GM12874 (cell line): ENCODE results near the gene NOTUM.

Experiments
- CTCF ChIP-seq: IDR thresholded peaks from 2 replicates; pipeline ENCODE4 v1.5.1; 2011; ENCODE audit warnings: low read depth, mild to moderate bottlenecking, control low read depth, low read length, moderate library complexity; ENCODE audit not compliant: insufficient read depth

Gene NOTUM

DNA sequence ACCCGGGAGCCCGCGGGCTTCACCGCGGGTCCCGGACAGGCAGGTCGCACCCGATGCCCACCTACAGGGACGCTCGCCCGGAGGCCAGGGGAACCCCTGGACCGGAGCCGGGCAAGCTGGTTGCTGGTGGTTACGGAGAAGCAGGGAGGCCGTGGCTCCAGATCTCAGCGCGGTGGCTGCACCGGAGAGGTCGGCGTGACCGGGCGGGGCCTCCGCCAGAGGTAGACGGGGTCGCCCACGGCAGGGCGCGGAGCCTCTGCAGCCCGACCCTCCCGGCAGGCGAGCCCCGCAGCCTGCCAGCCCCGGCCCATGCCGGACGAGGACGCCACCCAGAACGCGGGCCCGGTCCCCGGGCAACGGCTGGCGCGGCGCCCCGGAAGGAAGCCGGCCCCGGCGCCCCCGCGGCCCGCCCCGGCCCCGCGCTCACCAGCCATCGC, 50.1 kb downstream of the NOTUM start:
- no peak for TF ChIP-seq CTCF

DNA sequence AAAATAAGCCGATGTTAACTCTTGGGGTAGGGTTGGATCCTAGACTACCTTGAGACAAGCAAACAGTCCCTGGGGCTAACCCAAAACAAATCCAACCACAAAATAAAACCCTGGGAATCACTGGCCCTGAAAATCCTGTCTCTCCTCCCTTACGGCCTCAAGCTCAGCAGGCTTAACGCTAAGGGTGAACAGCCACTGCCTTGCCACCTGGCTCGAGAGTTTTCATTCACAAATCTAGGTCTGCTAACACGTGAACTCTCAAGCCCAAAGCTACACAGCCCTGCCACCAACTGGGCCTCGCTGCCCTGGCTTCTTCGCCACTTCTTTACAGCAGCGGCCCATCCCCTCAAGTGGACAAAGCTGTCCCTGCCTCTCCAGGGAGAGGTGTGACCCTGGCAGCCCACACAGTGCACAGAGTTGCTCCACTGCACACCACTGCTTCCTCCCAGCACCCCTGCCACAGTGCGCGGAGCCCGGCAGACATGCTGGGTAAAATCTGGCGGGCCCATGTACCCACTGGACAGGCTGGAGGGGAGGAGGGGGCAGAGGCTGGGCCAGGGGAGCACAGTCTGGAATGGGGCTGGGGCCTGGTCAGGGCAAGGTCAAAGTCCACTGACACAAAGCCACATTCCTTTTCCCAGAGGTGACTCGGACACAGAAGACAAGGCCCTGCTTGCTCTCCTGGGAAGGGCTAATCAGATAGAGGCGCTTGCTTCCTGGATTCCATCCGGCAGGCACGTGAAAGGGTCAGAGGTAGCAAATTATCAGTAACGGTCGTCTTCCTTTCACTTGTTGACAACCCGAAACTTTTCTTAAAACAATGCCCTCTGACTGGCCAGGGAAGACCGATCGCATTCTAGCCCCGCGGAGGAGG, 50.8 kb downstream of the NOTUM start:
- no peak for TF ChIP-seq CTCF

DNA sequence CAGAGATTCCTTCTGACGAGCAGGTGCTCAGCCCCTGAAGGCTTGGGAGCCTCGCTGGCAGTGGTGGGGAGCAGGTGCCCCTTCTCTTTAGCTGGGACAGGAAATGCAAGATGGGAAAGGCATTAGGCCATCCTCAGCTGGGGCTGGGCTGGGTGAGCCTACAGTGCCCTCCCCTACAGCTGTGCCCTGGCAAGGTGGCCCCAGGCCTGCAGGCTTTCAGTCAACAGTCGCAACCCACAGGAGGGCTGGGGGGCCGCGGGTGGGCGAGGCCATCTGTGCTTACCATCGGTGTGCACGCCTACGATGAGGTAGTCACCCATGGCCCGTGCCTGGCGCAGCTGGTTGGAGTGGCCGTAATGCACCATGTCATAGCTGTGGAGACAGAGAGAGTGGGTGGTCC, 51.8 kb downstream of the NOTUM start:
- no peak for TF ChIP-seq CTCF

DNA sequence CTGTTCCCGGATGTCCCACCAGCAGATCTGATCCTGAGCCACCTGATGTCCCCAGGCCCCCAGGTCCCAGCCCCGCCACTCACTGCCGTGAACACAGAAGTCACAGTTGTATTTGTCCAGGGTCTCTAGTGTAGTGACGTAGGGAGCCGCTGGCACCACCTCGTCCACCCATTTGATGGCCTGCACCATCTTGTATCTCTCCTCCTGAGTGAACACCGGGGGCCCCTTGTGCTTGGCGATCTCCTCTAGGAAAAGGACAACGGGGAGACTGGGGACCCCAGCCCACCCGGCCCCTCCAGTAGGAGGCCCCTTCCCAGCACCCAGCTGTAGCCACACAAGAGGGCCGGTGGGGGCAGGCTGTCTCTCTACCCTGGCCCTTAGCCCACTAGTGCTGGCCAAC, 52.2 kb downstream of the NOTUM start:
- no peak for TF ChIP-seq CTCF

DNA sequence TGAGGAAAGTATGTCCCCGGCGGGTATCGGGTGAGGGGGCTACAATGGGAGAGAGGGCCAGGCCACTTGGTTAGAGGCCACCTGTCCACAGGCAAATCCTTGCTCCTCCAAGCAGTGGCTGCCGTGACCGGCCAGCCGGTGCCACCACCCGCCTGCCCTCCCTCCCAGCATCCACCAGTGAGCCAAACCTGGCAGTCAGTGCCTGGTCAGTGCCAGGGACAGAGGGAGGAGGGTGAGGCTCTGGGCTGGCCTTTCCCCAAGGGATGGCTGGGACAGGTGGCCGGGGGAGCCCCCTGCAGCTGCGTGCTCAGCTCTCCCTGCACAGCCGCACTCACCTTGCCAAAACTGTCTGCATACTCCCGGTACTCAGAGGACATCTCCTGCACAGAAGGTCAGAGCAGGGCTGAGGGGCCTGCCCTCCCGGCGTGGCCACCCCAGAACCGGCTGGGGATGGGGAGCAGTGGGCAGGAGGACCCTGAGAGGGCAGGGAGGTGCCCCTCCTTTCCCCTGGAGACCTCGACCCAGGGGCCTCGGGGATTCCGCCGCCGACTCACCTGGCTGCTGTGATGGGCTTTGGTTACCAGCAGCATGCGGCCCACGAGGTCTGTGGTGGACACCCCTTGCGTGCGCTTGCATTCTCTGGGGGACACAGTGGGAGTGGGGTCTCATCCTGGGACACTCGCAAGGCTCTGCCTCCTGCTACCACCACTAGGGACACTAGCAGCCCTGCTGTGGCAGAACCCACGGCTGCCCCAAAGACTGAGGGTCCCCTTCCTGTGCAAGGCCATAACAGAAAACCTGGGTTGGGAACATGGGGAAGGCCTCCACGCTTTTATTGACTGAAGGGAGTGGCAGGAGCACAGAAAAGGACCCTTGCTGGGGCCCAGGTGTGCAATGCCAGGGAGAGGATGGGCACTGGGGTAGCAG, 53.5 kb downstream of the NOTUM start:
- TF ChIP-seq CTCF: no peak

GRCh38 chr17:81906476-81907218, 54.3 kb downstream of the NOTUM start:
- TF ChIP-seq CTCF: 0 out of 2 replicates have a peak, but pooled peaks have one; percentile 24
